ENCODE data around the gene FBXL12.

DNA sequence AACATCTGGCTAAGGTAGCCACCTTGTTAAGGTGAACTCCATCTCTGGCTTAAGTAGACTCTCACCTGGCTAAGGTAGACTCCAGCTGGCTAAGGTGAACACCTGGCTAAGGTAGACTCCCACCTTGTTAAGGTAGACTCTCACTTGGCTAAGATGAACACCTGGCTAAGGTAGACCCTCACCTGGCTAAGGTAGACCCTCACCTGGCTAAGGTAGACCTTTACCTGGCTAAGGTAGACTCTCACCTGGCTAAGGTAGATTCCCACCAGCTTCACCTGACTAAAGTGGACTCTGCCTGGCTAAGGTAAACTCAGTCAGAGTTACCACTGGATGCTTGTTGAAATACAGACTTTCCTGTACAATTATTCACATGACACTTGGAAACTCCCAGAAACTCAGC, 39.9 kb upstream of the FBXL12 start:
- TF ChIP-seq POLR2AphosphoS5 (IDR thresholded peaks at IDR 0.05) = no peak
- TF ChIP-seq, protein P1, sequence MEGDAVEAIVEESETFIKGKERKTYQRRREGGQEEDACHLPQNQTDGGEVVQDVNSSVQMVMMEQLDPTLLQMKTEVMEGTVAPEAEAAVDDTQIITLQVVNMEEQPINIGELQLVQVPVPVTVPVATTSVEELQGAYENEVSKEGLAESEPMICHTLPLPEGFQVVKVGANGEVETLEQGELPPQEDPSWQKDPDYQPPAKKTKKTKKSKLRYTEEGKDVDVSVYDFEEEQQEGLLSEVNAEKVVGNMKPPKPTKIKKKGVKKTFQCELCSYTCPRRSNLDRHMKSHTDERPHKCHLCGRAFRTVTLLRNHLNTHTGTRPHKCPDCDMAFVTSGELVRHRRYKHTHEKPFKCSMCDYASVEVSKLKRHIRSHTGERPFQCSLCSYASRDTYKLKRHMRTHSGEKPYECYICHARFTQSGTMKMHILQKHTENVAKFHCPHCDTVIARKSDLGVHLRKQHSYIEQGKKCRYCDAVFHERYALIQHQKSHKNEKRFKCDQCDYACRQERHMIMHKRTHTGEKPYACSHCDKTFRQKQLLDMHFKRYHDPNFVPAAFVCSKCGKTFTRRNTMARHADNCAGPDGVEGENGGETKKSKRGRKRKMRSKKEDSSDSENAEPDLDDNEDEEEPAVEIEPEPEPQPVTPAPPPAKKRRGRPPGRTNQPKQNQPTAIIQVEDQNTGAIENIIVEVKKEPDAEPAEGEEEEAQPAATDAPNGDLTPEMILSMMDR (IDR thresholded peaks at IDR 0.05) = no peak
- TF ChIP-seq EP300 (IDR thresholded peaks at IDR 0.05) = no peak

All from sigmoid colon (tissue), 4 donors.